ENCODE data around the gene TRABD2A. TPM values are rescaled to one million over a fixed set of nuclear protein-coding genes. Genes with fewer than 3 reads are reported as not detected.

The TRABD2A gene
- total RNA-seq, 3 donors from 2014 or later (not counting 1 experiment from before 2014, with no cell fraction given), result 1.4 to 6.3 (median 6.3) TPM

GRCh38 chr2:84879584-84880394, 1.1 kb downstream of the TRABD2A start:
- Histone ChIP-seq H3K27ac (ENCODE audit: low read length) (no peak overlapping the region), H3K4me1 (ENCODE audit: control insufficient read depth, insufficient read depth, low read length) (peaks cover 29% of the 10 kb centered on the region), H3K27me3 (ENCODE audit: control insufficient read depth, insufficient read depth, low read length) (peaks cover 8% of the 10 kb centered on the region), H3K4me3 (ENCODE audit: low read length) (peak overlapping the region; percentile 53), H3K9me3 (ENCODE audit: control insufficient read depth, insufficient read depth, low read length) (no peaks in the 10 kb centered on the region), H3K36me3 (ENCODE audit: control insufficient read depth, insufficient read depth, low read length) (no peaks in the 10 kb centered on the region)
- 10% methylated on average over 42 of the region's 45 CpGs for WGBS (ENCODE audit: insufficient coverage)
- TF ChIP-seq CTCF (IDR thresholded peaks at IDR 0.05), result no peak
- Mint-ChIP-seq H3K36me3 (no peaks in the 10 kb centered on the region), H3K27ac (peak overlapping the region in 1 of 2 donors; percentile 71), H3K27me3 (ENCODE audit: low read depth in 2 of 2) (peaks cover 9 to 29% of the 10 kb centered on the region in 2 donors), H3K4me1 (peaks cover 29 to 37% of the 10 kb centered on the region in 2 donors), H3K4me3 (peak overlapping the region; percentile 93), H3K9me3 (no peaks in the 10 kb centered on the region)
- no peak for DNase-seq
- intact Hi-C loops (cut with micrococcal nuclease), result loop anchor here (2.0 to 10.0 kb wide), 2 partner anchors 47 to 95 kb away; no protein-coding TSS in a partner anchor
- no peak for ATAC-seq

DNA sequence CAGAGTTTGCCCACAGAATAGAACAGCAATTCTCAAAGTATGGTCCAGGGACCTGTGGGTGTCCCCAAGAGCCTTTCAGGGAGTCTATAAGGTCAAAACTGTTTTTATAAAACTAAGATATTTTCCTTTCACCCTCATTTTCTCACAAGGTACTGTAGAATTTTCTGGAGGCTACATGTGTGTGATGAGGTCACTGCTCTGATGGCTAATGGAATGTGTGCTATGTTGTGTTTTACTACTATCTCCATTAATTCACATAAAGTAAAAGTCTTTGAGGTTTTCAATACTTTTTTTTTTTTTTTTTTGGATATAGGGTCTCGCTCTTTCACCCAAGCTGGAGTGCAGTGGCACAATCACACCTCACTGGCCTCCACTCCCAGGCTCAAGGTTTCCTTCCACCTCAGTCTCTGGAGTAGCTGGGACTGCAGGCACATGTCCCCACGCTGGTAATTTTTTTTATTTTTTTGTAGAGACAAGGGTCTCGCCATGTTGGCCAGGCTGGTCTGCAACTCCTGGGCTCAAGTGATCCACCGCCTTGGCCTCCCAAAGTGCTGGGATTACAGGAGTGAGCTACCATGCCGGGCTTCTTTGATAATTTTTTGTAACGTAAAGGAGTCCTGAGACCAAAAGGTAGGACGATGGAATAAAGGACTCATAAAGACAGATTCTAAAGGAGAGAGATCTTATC, 1.8 kb downstream of the TRABD2A start:
- peaks cover 8% of the 10 kb centered on the region for H3K27me3 ChIP-seq (ENCODE audit: control insufficient read depth, insufficient read depth, low read length)
- H3K4me1 ChIP-seq (ENCODE audit: control insufficient read depth, insufficient read depth, low read length), result peaks cover 29% of the 10 kb centered on the region
- Mint-ChIP-seq H3K9me3 (no peaks in the 10 kb centered on the region), H3K36me3 (no peaks in the 10 kb centered on the region), H3K4me3 (peak overlapping the region; percentile 43), H3K27me3 (ENCODE audit: low read depth in 2 of 2) (peaks cover 9 to 29% of the 10 kb centered on the region in 2 donors), H3K27ac (no peak overlapping the region), H3K4me1 (peaks cover 29 to 37% of the 10 kb centered on the region in 2 donors)
- TF ChIP-seq CTCF (IDR thresholded peaks at IDR 0.05), result no peak
- no peak overlapping the region for H3K4me3 ChIP-seq (ENCODE audit: low read length)
- no peaks in the 10 kb centered on the region for H3K36me3 ChIP-seq (ENCODE audit: control insufficient read depth, insufficient read depth, low read length)
- WGBS (ENCODE audit: insufficient coverage), result 85% methylated on average over 6 of the region's 7 CpGs
- intact Hi-C loops (cut with micrococcal nuclease), result no loop called here
- no peak overlapping the region for H3K27ac ChIP-seq (ENCODE audit: low read length)
- ATAC-seq (no peak), DNase-seq (no peak)
- H3K9me3 ChIP-seq (ENCODE audit: control insufficient read depth, insufficient read depth, low read length), result no peaks in the 10 kb centered on the region

- DNase-seq (no peak), ATAC-seq (no peak)
- H3K27ac ChIP-seq (ENCODE audit: low read length), result no peak overlapping the region
- Mint-ChIP-seq H3K4me1 (peaks cover 29 to 37% of the 10 kb centered on the region in 2 donors), H3K27me3 (ENCODE audit: low read depth in 2 of 2) (peaks cover 9 to 29% of the 10 kb centered on the region in 2 donors), H3K4me3 (peak overlapping the region; percentile 49), H3K9me3 (no peaks in the 10 kb centered on the region), H3K27ac (no peak overlapping the region), H3K36me3 (no peaks in the 10 kb centered on the region)
- H3K4me3 ChIP-seq (ENCODE audit: low read length), result no peak overlapping the region
- H3K27me3 ChIP-seq (ENCODE audit: control insufficient read depth, insufficient read depth, low read length), result peaks cover 8% of the 10 kb centered on the region
- H3K9me3 ChIP-seq (ENCODE audit: control insufficient read depth, insufficient read depth, low read length), result no peaks in the 10 kb centered on the region
- WGBS (ENCODE audit: insufficient coverage), result 58% methylated on average over 1 of the region's 1 CpG
- intact Hi-C loops (cut with micrococcal nuclease), result no loop called here
- TF ChIP-seq CTCF (IDR thresholded peaks at IDR 0.05), result no peak
- no peaks in the 10 kb centered on the region for H3K36me3 ChIP-seq (ENCODE audit: control insufficient read depth, insufficient read depth, low read length)
- H3K4me1 ChIP-seq (ENCODE audit: control insufficient read depth, insufficient read depth, low read length), result peaks cover 29% of the 10 kb centered on the region
These were observed 2.4 kb downstream of the TRABD2A start for GRCh38 chr2:84878459-84878858.

Data from natural killer cell (primary cell).